ENCODE results near the gene STAT4. TPM values are rescaled to one million over a fixed set of nuclear protein-coding genes. Genes with fewer than 3 reads are reported as not detected.

Gene STAT4
- total RNA-seq, 1 experiment from 2014 or later, result 0.33 TPM

GRCh38 chr2:191010887-191011885 lies 139.6 kb downstream of the STAT4 start:
- no peak overlapping the region for H3T11ph ChIP-seq (ENCODE audit: low read length)
- no peak for DNase-seq
- no peak overlapping the region for H2BK12ac ChIP-seq (ENCODE audit: insufficient read length, low read depth, low read length)
- peaks cover 7% of the 10 kb centered on the region for H3K23me2 ChIP-seq (ENCODE audit: insufficient read length, low read depth, low read length, poor library complexity, severe bottlenecking)
- no peak overlapping the region for H2AFZ ChIP-seq (ENCODE audit: low read length)
- Mint-ChIP-seq H3K27ac (no peak overlapping the region; a peak in 1 of 7 replicates), H3K9me3 (peaks cover 0 to 4% of the 10 kb centered on the region in 2 experiments; a peak in 1 of 5 replicates), H3K4me3 (no peak overlapping the region; a peak in 1 of 5 replicates), H3K36me3 (ENCODE audit: insufficient read depth in 1 of 3, low read depth in 3 of 3) (peaks cover 9 to 40% (median 30%) of the 10 kb centered on the region in 3 experiments), H3K4me1 (no peaks in the 10 kb centered on the region), H3K27me3 (ENCODE audit: low read depth) (no peaks in the 10 kb centered on the region)
- H2AK5ac ChIP-seq (ENCODE audit: insufficient read length, low read length), result no peak overlapping the region
- H3K18ac ChIP-seq (ENCODE audit: insufficient read length, low read depth, low read length), result no peak overlapping the region
- no peak overlapping the region for H3K9ac ChIP-seq (ENCODE audit: extremely low read depth, insufficient read length, low read length)
- no peak overlapping the region for H3K56ac ChIP-seq (ENCODE audit: insufficient read length, low read depth, low read length)
- 0 out of 2 replicates have a peak, but pooled peaks cover 2% of the 10 kb centered on the region for H3K4me1 ChIP-seq (ENCODE audit: insufficient read depth, low read length)
- H3K14ac ChIP-seq (ENCODE audit: insufficient read depth, low read length), result no peak overlapping the region
- H4K91ac ChIP-seq (ENCODE audit: insufficient read length, low read depth, low read length), result no peak overlapping the region
- no peaks in the 10 kb centered on the region for H3K9me3 ChIP-seq (ENCODE audit: control insufficient read depth, low read depth, low read length)
- H2BK120ac ChIP-seq (ENCODE audit: low read depth, low read length, poor library complexity, severe bottlenecking), result no peak overlapping the region
- no peak overlapping the region for H4K8ac ChIP-seq (replicated peaks; ENCODE audit: insufficient read length, low read depth, low read length)
- H3K79me1 ChIP-seq (ENCODE audit: insufficient read depth, low read depth, low read length, poor library complexity, severe bottlenecking), result no peaks in the 10 kb centered on the region
- no peaks in the 10 kb centered on the region for H4K20me1 ChIP-seq (ENCODE audit: control insufficient read depth, insufficient read depth, insufficient read length)
- H2BK20ac ChIP-seq (ENCODE audit: low read depth, low read length, poor library complexity, severe bottlenecking), result no peak overlapping the region
- peaks cover 2% of the 10 kb centered on the region; the same call in 1 of the 2 replicates for H3K79me2 ChIP-seq (ENCODE audit: insufficient read depth, low read length)
- no peak overlapping the region for H2BK5ac ChIP-seq (ENCODE audit: insufficient read length, low read length)
- no peak overlapping the region for H3K27ac ChIP-seq (ENCODE audit: insufficient read length, low read depth, low read length)
- H4K5ac ChIP-seq (ENCODE audit: insufficient read length, low read depth, low read length), result no peak overlapping the region
- H3K4me2 ChIP-seq (ENCODE audit: insufficient read depth, insufficient read length, low read length), result no peak overlapping the region
- H3K27me3 ChIP-seq (ENCODE audit: insufficient read depth, low read length), result peaks cover 3% of the 10 kb centered on the region; the same call in 1 of the 2 replicates
- no peak overlapping the region for H3K23ac ChIP-seq (ENCODE audit: insufficient read length, low read depth, low read length)
- no peak overlapping the region for H2BK15ac ChIP-seq (ENCODE audit: low read depth, low read length)
- no peak overlapping the region for H3K4ac ChIP-seq (ENCODE audit: low read depth, low read length)
- WGBS (ENCODE audit: extremely low coverage, insufficient read length, low lambda C conversion rate), result no CpG with 5 or more reads among the region's 14 CpGs
- TF ChIP-seq CTCF (conservative IDR thresholded peaks at IDR 0.05), result no peak
